Activated CD4-positive, alpha-beta memory T cell treated with anti-CD3 and anti-CD28 coated beads, Interleukin-2, amount 10 ng/mL, durations not matched to agents 7 days and 5 days (primary cell): Measurements from ENCODE around the gene SLC6A8. TPM values are rescaled to one million over a fixed set of nuclear protein-coding genes. Genes with fewer than 3 reads are reported as not detected.
A peak's percentile ranks its signal among the peaks of the same experiment; 100 is the strongest.
"Not testable (repeated sequence)": the region's sequence is repeated elsewhere in the genome, so short reads cannot be mapped to it uniquely, and the experiment has no call there.

ENCODE experiments used
- CTCF ChIA-PET: fragments of 350-600 bp; sonication (Branson Sonifier 250); formaldehyde crosslinking; loops from one replicate; lab custom pipeline; 2021; ENCODE audit warnings: antibody characterized with exemption, inconsistent platforms; lab: Charles Lee
- POLR2A ChIA-PET: fragments of 350-600 bp; sonication (Branson Sonifier 250); formaldehyde crosslinking; loops from one replicate; lab custom pipeline; 2021; ENCODE audit warnings: antibody characterized with exemption; lab: Charles Lee
- DNase-seq: peaks from one replicate; pipeline ENCODE4 v3.0.0-alpha.2; 2020
- H3K27ac Mint-ChIP-seq: one replicate; pipeline ENCODE4 v1.8.0; 2021; ENCODE audit warnings: mild to moderate bottlenecking, mixed read lengths
- H3K27me3 Mint-ChIP-seq: one replicate; pipeline ENCODE4 v1.8.0; 2021; ENCODE audit warnings: mixed read lengths
- H3K36me3 Mint-ChIP-seq: one replicate; pipeline ENCODE4 v1.8.0; 2021; ENCODE audit warnings: low read depth, mixed read lengths
- H3K4me1 Mint-ChIP-seq: one replicate; pipeline ENCODE4 v1.8.0; 2021; ENCODE audit warnings: mixed read lengths
- H3K4me3 Mint-ChIP-seq: one replicate; pipeline ENCODE4 v1.8.0; 2021; ENCODE audit warnings: mild to moderate bottlenecking, mixed read lengths
- H3K9me3 Mint-ChIP-seq: one replicate; pipeline ENCODE4 v1.8.0; 2021; ENCODE audit warnings: mixed read lengths
- total RNA-seq, 2 experiments: library from RNA; stranded (reverse); gene quantifications; one replicate each; pipeline ENCODE4 v1.2.3, GENCODE V29; 2021

The SLC6A8 gene
- total RNA-seq, 2 experiments from 2014 or later, result 2.9 to 3.0 TPM

DNA sequence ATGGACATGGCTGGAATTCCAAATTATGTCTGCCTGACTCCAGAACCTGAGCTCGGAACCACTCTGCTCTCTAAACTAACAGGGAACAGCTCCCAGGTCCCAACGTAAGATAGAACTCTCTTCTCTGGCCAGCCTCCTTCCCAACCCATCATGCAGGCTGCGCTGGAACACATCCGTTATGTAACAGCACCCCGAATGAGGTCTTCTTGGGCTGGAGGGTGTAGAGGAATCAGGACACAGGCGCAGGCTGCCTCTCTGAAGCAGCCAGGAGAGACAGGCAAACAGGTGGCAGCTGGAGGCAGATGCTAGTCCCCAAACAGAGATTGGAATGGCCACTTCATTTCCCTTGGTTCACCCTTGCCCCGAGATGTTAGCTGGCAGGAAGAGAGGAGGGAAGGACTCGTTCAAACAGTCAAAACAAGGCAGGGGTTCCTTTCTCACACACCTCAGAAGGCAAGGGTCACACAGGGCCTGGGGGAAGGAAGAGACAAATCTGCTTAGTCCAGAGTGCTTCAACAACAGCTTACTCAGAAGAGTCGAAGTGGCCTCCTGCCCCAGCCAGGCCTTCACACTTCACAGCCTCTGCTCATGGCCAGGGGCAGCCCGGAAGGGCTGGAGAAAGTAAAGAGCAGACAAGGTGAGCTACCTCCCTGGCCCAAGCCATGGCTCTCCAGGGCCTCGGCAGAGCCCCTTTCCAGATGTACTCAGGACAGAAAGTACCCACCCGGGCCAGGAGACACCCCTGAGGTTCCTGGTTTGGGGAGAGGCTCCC lies 17.1 kb downstream of the SLC6A8 start:
- H3K27me3 Mint-ChIP-seq, POLR2A ChIA-PET, H3K36me3 Mint-ChIP-seq, DNase-seq, H3K27ac Mint-ChIP-seq, H3K4me3 Mint-ChIP-seq, H3K9me3 Mint-ChIP-seq, H3K4me1 Mint-ChIP-seq, CTCF ChIA-PET: not testable (repeated sequence)

DNA sequence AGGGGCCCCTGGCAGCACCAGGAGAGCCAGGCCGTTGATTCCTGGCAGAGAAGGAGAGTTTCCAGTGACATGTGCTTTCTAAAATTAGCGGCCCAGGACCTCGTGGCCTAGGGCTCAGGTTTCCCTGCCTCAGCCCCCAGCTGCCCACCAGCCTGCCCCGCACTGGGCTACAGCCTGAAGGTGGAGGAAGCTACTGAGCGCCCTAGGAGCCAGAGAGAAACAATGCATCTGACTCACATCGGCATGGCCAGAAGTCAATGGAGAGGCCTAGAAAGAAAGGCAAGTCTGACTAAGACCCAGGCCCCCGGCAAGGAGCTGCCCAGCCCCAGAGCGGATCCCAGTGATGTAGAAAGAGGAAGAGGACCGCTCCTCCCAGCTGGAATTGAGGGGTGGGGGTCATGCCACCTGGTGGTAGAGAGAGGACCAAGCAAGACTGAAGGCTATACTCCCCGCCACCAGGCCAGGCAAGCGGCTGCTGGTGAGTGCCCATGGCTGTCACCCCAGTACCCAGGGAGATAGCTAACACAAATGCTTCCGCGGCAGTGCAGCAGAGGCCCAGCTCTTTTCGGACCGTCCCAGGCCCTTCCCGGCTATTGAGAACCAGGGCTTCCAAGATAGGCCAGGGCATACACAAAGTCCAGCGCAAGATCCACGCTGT lies 17.8 kb downstream of the SLC6A8 start:
- CTCF ChIA-PET, H3K4me1 Mint-ChIP-seq, H3K9me3 Mint-ChIP-seq, DNase-seq, H3K27ac Mint-ChIP-seq, H3K4me3 Mint-ChIP-seq, H3K36me3 Mint-ChIP-seq, H3K27me3 Mint-ChIP-seq, POLR2A ChIA-PET: not testable (repeated sequence)

DNA sequence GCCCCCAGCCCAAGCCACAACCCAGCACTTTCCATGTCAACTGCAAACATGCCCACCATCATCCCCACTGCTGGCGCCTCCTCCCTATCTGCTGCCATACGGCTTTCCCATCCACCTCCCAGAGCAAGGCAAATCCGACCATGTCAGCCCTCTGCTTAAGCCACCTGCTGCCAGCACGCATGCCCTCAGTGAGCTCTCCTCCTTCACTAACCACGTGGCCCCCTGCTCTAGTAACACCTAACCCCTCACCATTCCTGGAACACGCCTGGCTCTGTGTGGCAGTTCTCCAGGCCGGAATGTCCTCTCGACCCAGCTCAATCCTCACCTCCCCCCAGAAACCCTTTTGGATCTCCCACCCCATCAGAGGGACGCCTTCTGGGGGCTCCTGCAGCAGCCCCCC lies 19.1 kb downstream of the SLC6A8 start:
- peaks cover 9% of the 10 kb centered on the region for H3K4me1 Mint-ChIP-seq
- DNase-seq, result no peak
- no peak overlapping the region for H3K4me3 Mint-ChIP-seq
- H3K27me3 Mint-ChIP-seq, result no peaks in the 10 kb centered on the region
- ChIA-PET POLR2A (no interaction called here), CTCF (no interaction called here)
- H3K27ac Mint-ChIP-seq, result no peak overlapping the region
- H3K9me3 Mint-ChIP-seq, result no peaks in the 10 kb centered on the region
- H3K36me3 Mint-ChIP-seq, result peaks cover 11% of the 10 kb centered on the region

DNA sequence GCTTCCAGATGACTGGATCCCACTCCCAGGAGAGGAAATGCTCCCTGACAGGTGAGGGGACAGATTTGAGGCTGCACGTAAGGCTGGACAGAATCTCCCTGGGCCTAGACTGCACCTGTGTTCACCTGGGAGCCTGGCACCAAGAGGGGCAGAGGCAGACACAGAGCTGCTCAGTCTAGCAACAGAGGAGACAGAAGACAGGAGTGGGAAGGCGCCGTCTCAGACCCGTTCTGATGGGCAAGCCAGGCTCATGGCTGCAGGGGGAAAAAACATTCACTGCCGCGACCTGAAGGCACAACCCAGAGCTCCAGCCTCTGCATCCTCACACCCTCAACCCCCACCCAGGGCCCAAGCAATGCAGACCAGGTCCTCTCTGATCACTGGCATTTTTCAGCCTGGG lies 19.7 kb downstream of the SLC6A8 start:
- POLR2A ChIA-PET, result no interaction called here
- Mint-ChIP-seq H3K36me3 (peaks cover 11% of the 10 kb centered on the region), H3K9me3 (no peaks in the 10 kb centered on the region)

DNA sequence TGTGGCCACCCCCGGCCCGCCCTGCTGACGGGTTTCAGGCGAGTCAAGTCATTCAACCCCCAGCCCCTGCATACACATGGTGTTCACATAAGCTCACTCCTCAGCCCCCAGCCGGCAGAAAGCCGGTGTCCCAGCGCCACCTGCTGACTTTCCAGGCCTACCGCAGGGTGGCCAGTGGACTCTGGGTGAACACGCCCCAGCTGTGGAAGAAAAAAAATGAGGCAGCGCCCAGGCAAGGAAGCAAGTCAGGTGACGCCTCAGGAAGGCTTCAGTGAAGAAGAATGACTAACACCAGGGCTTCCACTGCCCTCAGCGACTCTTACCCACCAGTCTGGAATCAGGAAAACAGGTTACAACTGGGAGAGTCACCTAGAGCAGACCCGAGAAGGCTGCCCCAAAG lies 20.7 kb downstream of the SLC6A8 start:
- Mint-ChIP-seq H3K4me1 (peaks cover 9% of the 10 kb centered on the region), H3K4me3 (no peak overlapping the region), H3K9me3 (no peaks in the 10 kb centered on the region), H3K27me3 (no peaks in the 10 kb centered on the region), H3K27ac (peak overlapping the region; percentile 14), H3K36me3 (peaks cover 15% of the 10 kb centered on the region)
- DNase-seq, result peak; percentile 59
- POLR2A ChIA-PET, result interaction anchor here (1.6 kb wide), 1 partner anchor 14 kb away, joined by 4 read pairs; no protein-coding TSS in a partner anchor
- CTCF ChIA-PET, result interaction anchor here (0.9 to 1.7 kb wide), 3 partner anchors 24 to 60 kb away, joined by 3 to 4 read pairs (median 4); no protein-coding TSS in a partner anchor

More for the DNA sequence above, 19.7 kb downstream of the SLC6A8 start:
- no peaks in the 10 kb centered on the region for H3K27me3 Mint-ChIP-seq
- no peak overlapping the region for H3K4me3 Mint-ChIP-seq
- CTCF ChIA-PET, result no interaction called here
- peaks cover 9% of the 10 kb centered on the region for H3K4me1 Mint-ChIP-seq
- H3K27ac Mint-ChIP-seq, result no peak overlapping the region
- no peak for DNase-seq

DNA sequence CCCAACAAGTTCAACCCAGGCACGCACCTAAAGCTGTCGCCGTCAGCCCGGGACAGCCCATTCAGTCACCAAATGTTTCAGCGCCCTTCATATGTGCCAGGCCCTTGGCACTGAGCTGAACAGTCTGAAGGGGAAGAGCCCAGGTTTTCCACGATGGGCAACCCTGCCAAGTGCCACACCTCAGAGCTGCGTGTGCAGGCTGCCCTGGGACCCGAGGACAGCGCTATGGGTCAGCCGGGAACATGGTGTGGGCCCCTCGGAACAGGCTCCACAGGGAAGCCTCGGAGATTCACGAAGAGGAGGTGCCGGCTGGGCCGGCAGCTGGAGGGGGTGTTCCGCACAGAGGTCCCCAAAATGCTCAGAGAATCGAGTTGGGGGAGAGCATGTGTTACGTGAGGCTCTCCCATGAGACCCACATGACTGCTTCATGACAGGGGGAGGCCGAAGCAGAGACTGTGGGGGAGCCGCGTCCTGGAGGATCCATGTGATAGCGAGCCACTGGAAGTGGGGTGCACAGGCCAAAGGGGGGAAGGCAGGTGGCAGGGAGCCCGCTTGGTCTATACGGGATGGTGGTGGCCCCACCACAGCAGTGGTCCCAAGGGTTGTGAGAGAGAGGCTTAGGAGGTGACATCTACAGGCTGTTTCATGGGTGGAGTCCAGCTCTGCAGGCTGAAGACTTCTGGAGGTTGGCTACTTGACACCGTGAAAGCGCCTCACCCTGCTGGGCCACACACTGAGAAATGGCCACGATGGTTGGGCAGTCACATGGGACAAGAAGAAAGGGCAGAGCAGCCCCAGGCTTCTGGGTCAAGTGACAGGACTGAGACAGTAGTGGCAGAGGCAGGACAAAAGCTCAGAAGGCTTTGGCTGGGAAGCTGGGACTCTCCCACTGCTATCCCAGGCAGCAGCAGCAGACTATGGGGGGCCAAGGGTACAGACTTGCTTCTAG lies 22.3 kb downstream of the SLC6A8 start:
- H3K27ac Mint-ChIP-seq, result no peak overlapping the region
- no peaks in the 10 kb centered on the region for H3K27me3 Mint-ChIP-seq
- H3K9me3 Mint-ChIP-seq, result no peaks in the 10 kb centered on the region
- CTCF ChIA-PET, result interaction anchor here (1.7 kb wide), 1 partner anchor 62 kb away, joined by 3 read pairs; no protein-coding TSS in a partner anchor
- DNase-seq, result no peak
- peaks cover 24% of the 10 kb centered on the region for H3K36me3 Mint-ChIP-seq
- H3K4me3 Mint-ChIP-seq, result no peak overlapping the region
- POLR2A ChIA-PET, result interaction anchor here (1.6 kb wide), 1 partner anchor 12 kb away, joined by 4 read pairs; no protein-coding TSS in a partner anchor
- peaks cover 9% of the 10 kb centered on the region for H3K4me1 Mint-ChIP-seq

DNA sequence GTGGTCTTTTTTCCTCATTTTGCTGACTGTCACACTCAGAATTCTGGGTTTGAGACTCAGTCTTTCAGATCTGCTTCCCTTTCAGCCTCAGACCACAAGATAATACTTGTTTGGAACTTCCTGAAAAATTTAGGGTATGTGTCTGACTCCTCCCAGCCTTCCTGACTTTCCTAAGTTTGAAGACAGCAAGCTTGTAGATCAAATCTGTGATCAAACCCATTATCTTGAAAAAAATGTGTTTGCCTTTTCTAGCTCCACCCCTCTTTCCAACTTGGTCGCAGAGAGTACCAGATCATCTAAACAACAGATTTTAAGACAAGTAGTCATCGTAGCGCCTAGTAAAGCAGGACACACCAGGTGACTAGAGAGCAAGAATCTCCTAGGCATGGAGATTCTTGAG lies 26.5 kb downstream of the SLC6A8 start:
- Mint-ChIP-seq H3K4me3 (no peak overlapping the region), H3K9me3 (no peaks in the 10 kb centered on the region), H3K4me1 (peaks cover 2% of the 10 kb centered on the region), H3K27ac (no peak overlapping the region), H3K27me3 (no peaks in the 10 kb centered on the region), H3K36me3 (peaks cover 37% of the 10 kb centered on the region)
- ChIA-PET POLR2A (no interaction called here), CTCF (no interaction called here)
- no peak for DNase-seq

DNA sequence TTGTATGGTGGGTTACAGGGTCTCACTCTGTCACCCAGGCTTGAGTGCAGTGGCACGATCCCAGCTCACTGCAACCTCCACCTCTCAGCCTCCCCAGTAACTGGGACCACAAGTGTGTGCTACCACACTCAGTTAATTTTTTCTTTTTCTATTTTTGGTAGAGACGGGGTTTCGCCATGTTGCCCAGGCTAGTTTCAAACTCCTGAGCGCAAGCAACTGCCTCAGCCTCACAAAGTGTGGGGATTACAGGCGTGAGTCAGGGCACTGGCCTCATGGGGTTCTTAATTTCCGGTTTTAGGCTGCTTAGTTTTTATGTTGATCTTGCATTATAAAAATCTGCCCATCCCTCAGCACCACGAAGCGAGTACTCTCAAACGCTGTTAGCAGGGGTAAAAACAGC lies 29.7 kb downstream of the SLC6A8 start:
- H3K27ac Mint-ChIP-seq, result no peak overlapping the region
- no peak overlapping the region for H3K4me3 Mint-ChIP-seq
- H3K4me1 Mint-ChIP-seq, result peaks cover 9% of the 10 kb centered on the region
- CTCF ChIA-PET, result interaction anchor here (0.6 kb wide), 1 partner anchor 32 kb away, joined by 3 read pairs; no protein-coding TSS in a partner anchor
- no peak for DNase-seq
- peaks cover 43% of the 10 kb centered on the region for H3K36me3 Mint-ChIP-seq
- POLR2A ChIA-PET, result no interaction called here
- no peaks in the 10 kb centered on the region for H3K27me3 Mint-ChIP-seq
- H3K9me3 Mint-ChIP-seq, result no peaks in the 10 kb centered on the region

DNA sequence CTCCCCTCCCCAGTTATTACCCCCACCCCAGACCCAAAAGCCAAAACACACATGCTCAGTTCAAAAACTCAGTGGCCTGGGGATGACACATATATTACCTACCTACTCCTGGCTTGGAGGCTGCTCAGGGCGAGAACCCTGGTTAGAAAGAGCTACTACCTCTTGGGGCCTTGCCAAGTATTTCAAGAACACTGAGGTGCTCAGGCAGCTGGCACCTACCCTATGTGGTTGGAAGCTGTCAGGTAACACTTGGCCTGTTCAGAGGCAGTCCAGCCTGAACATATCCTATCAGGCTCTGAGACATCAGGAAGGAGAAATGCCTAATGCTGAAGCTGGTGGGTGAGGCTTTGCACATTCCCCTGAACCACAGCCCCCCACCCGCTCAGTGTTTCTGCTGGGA lies 31.5 kb downstream of the SLC6A8 start:
- Mint-ChIP-seq H3K36me3 (peaks cover 43% of the 10 kb centered on the region), H3K4me1 (peaks cover 12% of the 10 kb centered on the region), H3K27ac (no peak overlapping the region), H3K9me3 (no peaks in the 10 kb centered on the region), H3K4me3 (no peak overlapping the region), H3K27me3 (no peaks in the 10 kb centered on the region)
- DNase-seq, result no peak
- POLR2A ChIA-PET, result no interaction called here
- CTCF ChIA-PET, result no interaction called here

DNA sequence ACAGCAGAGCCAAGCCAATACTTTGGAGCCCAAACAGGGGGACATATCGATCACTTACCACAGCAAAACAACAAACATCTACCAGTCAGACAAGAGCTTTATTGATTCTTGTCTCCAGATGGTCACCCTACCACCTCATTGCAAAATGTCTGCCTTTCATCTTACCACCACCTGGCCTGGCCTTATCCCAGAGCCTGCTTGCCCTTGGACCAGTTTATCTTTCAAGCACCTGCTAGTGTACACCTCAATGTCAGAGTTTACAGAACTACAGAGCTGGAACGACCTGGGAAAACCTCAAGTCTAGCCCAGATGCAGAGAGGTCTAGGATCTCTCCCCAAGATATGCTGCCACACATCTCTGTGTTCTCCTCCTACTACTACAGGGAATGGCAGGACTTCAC lies 32.0 kb downstream of the SLC6A8 start:
- H3K27me3 Mint-ChIP-seq, result no peaks in the 10 kb centered on the region
- ChIA-PET CTCF (no interaction called here), POLR2A (no interaction called here)
- H3K36me3 Mint-ChIP-seq, result peaks cover 39% of the 10 kb centered on the region
- no peaks in the 10 kb centered on the region for H3K9me3 Mint-ChIP-seq
- peaks cover 12% of the 10 kb centered on the region for H3K4me1 Mint-ChIP-seq
- no peak overlapping the region for H3K27ac Mint-ChIP-seq
- H3K4me3 Mint-ChIP-seq, result no peak overlapping the region
- no peak for DNase-seq

DNA sequence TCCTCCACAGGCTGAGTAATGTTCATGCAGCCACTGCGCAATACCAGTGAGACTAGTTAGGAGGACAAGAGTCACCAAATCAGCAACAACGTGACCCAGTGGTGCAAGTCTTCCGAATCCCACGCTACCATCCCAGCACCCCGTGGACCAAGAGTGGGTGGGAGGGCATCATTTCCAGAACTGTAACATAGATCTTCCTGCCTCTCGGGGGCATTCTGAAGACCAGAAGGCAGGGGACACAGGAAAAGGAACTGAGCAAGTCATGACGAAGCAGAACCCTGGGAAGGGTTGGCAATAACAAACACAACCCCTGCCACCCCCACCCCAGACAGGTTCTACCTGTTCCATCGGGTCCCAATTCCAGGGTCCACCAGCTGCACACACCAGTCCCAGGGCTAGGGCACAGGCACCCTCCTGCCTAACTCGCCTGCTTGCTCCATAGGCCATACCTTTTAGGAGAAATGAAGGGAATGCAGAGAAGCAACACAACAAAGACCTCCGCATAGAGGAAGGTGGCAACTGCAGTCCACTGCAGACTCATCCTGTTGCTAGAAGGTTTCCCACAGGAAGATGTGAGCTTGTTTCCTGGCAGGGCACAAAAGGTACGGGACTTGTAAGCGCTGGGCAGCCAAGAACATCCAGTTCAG lies 35.1 kb downstream of the SLC6A8 start:
- Mint-ChIP-seq H3K9me3 (no peaks in the 10 kb centered on the region), H3K27ac (peak overlapping the region; percentile 82), H3K27me3 (no peaks in the 10 kb centered on the region), H3K4me3 (peak overlapping the region; percentile 89), H3K36me3 (peaks cover 33% of the 10 kb centered on the region), H3K4me1 (peaks cover 26% of the 10 kb centered on the region)
- no peak for DNase-seq
- ChIA-PET POLR2A (interaction anchor here (1.8 kb wide), 1 partner anchor 14 kb away, joined by 4 read pairs; no protein-coding TSS in a partner anchor), CTCF (no interaction called here)
